Measurements from ENCODE around the gene TTC19.
A peak's percentile ranks its signal among the peaks of the same experiment; 100 is the strongest.

Gene TTC19

GRCh38 chr17:15996322-15996721, 3.3 kb upstream of the TTC19 start:
- no peak for ATAC-seq (replicated peaks)
- Mint-ChIP-seq H3K27me3 (no peaks in the 10 kb centered on the region), H3K36me3 (peaks cover 11 to 14% of the 10 kb centered on the region in 2 donors), H3K4me3 (no peak overlapping the region), H3K9me3 (no peaks in the 10 kb centered on the region), H3K27ac (no peak overlapping the region), H3K4me1 (peaks cover 9 to 31% of the 10 kb centered on the region in 2 donors)
- no peak for DNase-seq

- peaks cover 17 to 43% of the 10 kb centered on the region in 2 donors for H3K4me1 Mint-ChIP-seq
- H3K4me3 Mint-ChIP-seq = peak overlapping the region in 1 of 2 donors; percentile 91
- ATAC-seq (replicated peaks) (no peak), DNase-seq (no peak)
- H3K36me3 Mint-ChIP-seq = peaks cover 20 to 26% of the 10 kb centered on the region in 2 donors
- H3K27me3 Mint-ChIP-seq = no peaks in the 10 kb centered on the region
- no peaks in the 10 kb centered on the region for H3K9me3 Mint-ChIP-seq
- no peak overlapping the region for H3K27ac Mint-ChIP-seq
Measured at GRCh38 chr17:15998031-15998562, 1.5 kb upstream of the TTC19 start.

- peak overlapping the region; percentile 91 to 97 for H3K4me3 Mint-ChIP-seq
- H3K9me3 Mint-ChIP-seq = no peaks in the 10 kb centered on the region
- DNase-seq (no peak), ATAC-seq (replicated peaks) (peak; percentile 37 to 53)
- H3K27me3 Mint-ChIP-seq = no peaks in the 10 kb centered on the region
- peaks cover 19 to 43% of the 10 kb centered on the region in 2 donors for H3K4me1 Mint-ChIP-seq
- H3K27ac Mint-ChIP-seq = peak overlapping the region; percentile 96
- peaks cover 31 to 38% of the 10 kb centered on the region in 2 donors for H3K36me3 Mint-ChIP-seq
Measured at GRCh38 chr17:15999974-16000827, 577 bp downstream of the TTC19 start.

- H3K36me3 Mint-ChIP-seq = peaks cover 40 to 46% of the 10 kb centered on the region in 2 donors
- peak overlapping the region; percentile 48 for H3K27ac Mint-ChIP-seq
- H3K27me3 Mint-ChIP-seq = no peaks in the 10 kb centered on the region
- ATAC-seq (replicated peaks) (no peak), DNase-seq (no peak)
- H3K9me3 Mint-ChIP-seq = no peaks in the 10 kb centered on the region
- peak overlapping the region; percentile 91 to 97 for H3K4me3 Mint-ChIP-seq
- peaks cover 19 to 43% of the 10 kb centered on the region in 2 donors for H3K4me1 Mint-ChIP-seq
Measured at GRCh38 chr17:16001226-16001897, 1.7 kb downstream of the TTC19 start.

- H3K36me3 Mint-ChIP-seq = peaks cover 46 to 53% of the 10 kb centered on the region in 2 donors
- H3K9me3 Mint-ChIP-seq = no peaks in the 10 kb centered on the region
- no peak overlapping the region for H3K4me3 Mint-ChIP-seq
- H3K27me3 Mint-ChIP-seq = no peaks in the 10 kb centered on the region
- peaks cover 19 to 38% of the 10 kb centered on the region in 2 donors for H3K4me1 Mint-ChIP-seq
- ATAC-seq (replicated peaks) (no peak), DNase-seq (no peak)
- H3K27ac Mint-ChIP-seq = no peak overlapping the region
Measured at GRCh38 chr17:16002708-16003260, 3.2 kb downstream of the TTC19 start.

GRCh38 chr17:16003841-16004240, 4.2 kb downstream of the TTC19 start:
- peaks cover 23 to 31% of the 10 kb centered on the region in 2 donors for H3K4me1 Mint-ChIP-seq
- H3K36me3 Mint-ChIP-seq = peaks cover 56 to 64% of the 10 kb centered on the region in 2 donors
- no peak overlapping the region for H3K27ac Mint-ChIP-seq
- DNase-seq = no peak
- ATAC-seq (replicated peaks) = no peak
- H3K9me3 Mint-ChIP-seq = no peaks in the 10 kb centered on the region
- H3K27me3 Mint-ChIP-seq = no peaks in the 10 kb centered on the region
- no peak overlapping the region for H3K4me3 Mint-ChIP-seq

- DNase-seq (no peak), ATAC-seq (replicated peaks) (no peak)
- Mint-ChIP-seq H3K4me3 (no peak overlapping the region), H3K27ac (no peak overlapping the region), H3K9me3 (no peaks in the 10 kb centered on the region), H3K4me1 (peaks cover 19 to 20% of the 10 kb centered on the region in 2 donors), H3K36me3 (peaks cover 57 to 62% of the 10 kb centered on the region in 2 donors), H3K27me3 (no peaks in the 10 kb centered on the region)
Measured at GRCh38 chr17:16005636-16006035, 6.0 kb downstream of the TTC19 start.

- no peak overlapping the region for H3K4me3 Mint-ChIP-seq
- H3K27ac Mint-ChIP-seq = no peak overlapping the region
- H3K9me3 Mint-ChIP-seq = no peaks in the 10 kb centered on the region
- no peaks in the 10 kb centered on the region for H3K27me3 Mint-ChIP-seq
- H3K4me1 Mint-ChIP-seq = peaks cover under 1 to 5% of the 10 kb centered on the region in 2 donors
- peaks cover 53 to 56% of the 10 kb centered on the region in 2 donors for H3K36me3 Mint-ChIP-seq
- DNase-seq = no peak
- ATAC-seq (replicated peaks) = no peak
Measured at GRCh38 chr17:16007439-16007838, 7.8 kb downstream of the TTC19 start.

GRCh38 chr17:16013943-16014407, 14.4 kb downstream of the TTC19 start:
- no peaks in the 10 kb centered on the region for H3K4me1 Mint-ChIP-seq
- no peak overlapping the region for H3K4me3 Mint-ChIP-seq
- H3K36me3 Mint-ChIP-seq = peaks cover 23 to 30% of the 10 kb centered on the region in 2 donors
- H3K9me3 Mint-ChIP-seq = no peaks in the 10 kb centered on the region
- DNase-seq = no peak
- H3K27ac Mint-ChIP-seq = no peak overlapping the region
- ATAC-seq (replicated peaks) = no peak
- no peaks in the 10 kb centered on the region for H3K27me3 Mint-ChIP-seq

- Mint-ChIP-seq H3K27me3 (no peaks in the 10 kb centered on the region), H3K4me3 (no peak overlapping the region), H3K4me1 (peaks cover 6% of the 10 kb centered on the region in 2 donors), H3K36me3 (peaks cover 17 to 49% of the 10 kb centered on the region in 2 donors), H3K27ac (no peak overlapping the region), H3K9me3 (no peaks in the 10 kb centered on the region)
- DNase-seq = no peak
- ATAC-seq (replicated peaks) = no peak
Measured at GRCh38 chr17:16019347-16019746, 19.7 kb downstream of the TTC19 start.

GRCh38 chr17:16023881-16024280, 24.3 kb downstream of the TTC19 start:
- Mint-ChIP-seq H3K4me1 (peaks cover 18 to 23% of the 10 kb centered on the region in 2 donors), H3K9me3 (no peaks in the 10 kb centered on the region), H3K4me3 (no peak overlapping the region), H3K27me3 (no peaks in the 10 kb centered on the region), H3K36me3 (peaks cover 34 to 69% of the 10 kb centered on the region in 2 donors), H3K27ac (peak overlapping the region; percentile 42)
- ATAC-seq (replicated peaks) (no peak), DNase-seq (no peak)

GRCh38 chr17:16025202-16025601, 25.6 kb downstream of the TTC19 start:
- Mint-ChIP-seq H3K4me1 (peaks cover 18 to 20% of the 10 kb centered on the region in 2 donors), H3K27me3 (no peaks in the 10 kb centered on the region), H3K4me3 (no peak overlapping the region), H3K27ac (peak overlapping the region; percentile 59), H3K36me3 (peaks cover 31 to 63% of the 10 kb centered on the region in 2 donors), H3K9me3 (no peaks in the 10 kb centered on the region)
- DNase-seq (no peak), ATAC-seq (replicated peaks) (no peak)

GRCh38 chr17:16026895-16027294, 27.3 kb downstream of the TTC19 start:
- Mint-ChIP-seq H3K27me3 (no peaks in the 10 kb centered on the region), H3K27ac (peak overlapping the region; percentile 82), H3K4me1 (peaks cover 15 to 17% of the 10 kb centered on the region in 2 donors), H3K9me3 (no peaks in the 10 kb centered on the region), H3K4me3 (no peak overlapping the region), H3K36me3 (peaks cover 30 to 57% of the 10 kb centered on the region in 2 donors)
- DNase-seq (no peak), ATAC-seq (replicated peaks) (no peak)
